Natural killer cell (primary cell): Measurements from ENCODE around the gene NOSTRIN. TPM values are rescaled to one million over a fixed set of nuclear protein-coding genes. Genes with fewer than 3 reads are reported as not detected.

ENCODE experiments used
- ATAC-seq, 3 donors: fragments of 150-1000 bp in 2 of 3; fragments of 200-7000 bp in 1 of 3; cut with Tn5 transposase; 1 replicate in 1 of 3; 2 replicates in 2 of 3; pipeline ENCODE4 v1.10.0; 2021; ENCODE audit warnings: mild to moderate bottlenecking in 2 of 3, moderate library complexity in 2 of 3
- DNase-seq, 2 donors: peaks; one replicate each; pipeline versions ENCODE4 v3.0.0 to v3.0.0-alpha.2; 2013 to 2021; ENCODE audit warnings: mixed read lengths in 1 of 2
- H3K27ac ChIP-seq: one replicate; pipeline ENCODE4 v1.5.1; 2013; ENCODE audit warnings: mild to moderate bottlenecking, low read length
- H3K27me3 ChIP-seq: one replicate; pipeline ENCODE4 v1.6.1; 2013; ENCODE audit warnings: low read length; ENCODE audit not compliant: control insufficient read depth, insufficient read depth
- H3K36me3 ChIP-seq: one replicate; pipeline ENCODE4 v1.6.1; 2013; ENCODE audit warnings: low read length; ENCODE audit not compliant: control insufficient read depth, insufficient read depth
- H3K4me1 ChIP-seq: one replicate; pipeline ENCODE4 v1.6.1; 2013; ENCODE audit warnings: low read length; ENCODE audit not compliant: control insufficient read depth, insufficient read depth
- H3K4me3 ChIP-seq: one replicate; pipeline ENCODE4 v1.5.1; 2013; ENCODE audit warnings: low read length
- H3K9me3 ChIP-seq: one replicate; pipeline ENCODE4 v1.6.1; 2013; ENCODE audit warnings: low read length; ENCODE audit not compliant: control insufficient read depth, insufficient read depth
- H3K27ac Mint-ChIP-seq, 2 donors: one replicate each; pipeline ENCODE4 v1.8.0; 2022; ENCODE audit warnings: mild to moderate bottlenecking in 2 of 2, mixed read lengths in 2 of 2, moderate library complexity in 1 of 2
- H3K27me3 Mint-ChIP-seq, 2 donors: one replicate each; pipeline ENCODE4 v1.8.0; 2022; ENCODE audit warnings: low read depth in 2 of 2, mixed read lengths in 2 of 2
- H3K36me3 Mint-ChIP-seq: one replicate; pipeline ENCODE4 v1.8.0; 2022; ENCODE audit warnings: mixed read lengths
- H3K4me1 Mint-ChIP-seq, 2 donors: one replicate each; pipeline ENCODE4 v1.8.0; 2022; ENCODE audit warnings: mixed read lengths in 2 of 2
- H3K4me3 Mint-ChIP-seq: one replicate; pipeline ENCODE4 v1.8.0; 2022; ENCODE audit warnings: mild to moderate bottlenecking, moderate library complexity, mixed read lengths
- H3K9me3 Mint-ChIP-seq, 2 donors: one replicate each; pipeline ENCODE4 v1.8.0; 2022; ENCODE audit warnings: mixed read lengths in 2 of 2
- CTCF ChIP-seq: fragments of 200-600 bp; IDR thresholded peaks from one replicate; pipeline ENCODE4 v1.8.0; 2022; ENCODE audit warnings: antibody characterized with exemption
- WGBS: methylation state at CpG from one replicate; pipeline ENCODE4 v1.1.7; 2013; ENCODE audit warnings: missing lambda C conversion rate; ENCODE audit not compliant: insufficient coverage; 5-methylcytosine and 5-hydroxymethylcytosine counted together
- intact Hi-C: fragments of 100-400 bp; cut with micrococcal nuclease; formaldehyde crosslinking; loops from one replicate; pipeline ENCODE4 v1.14.2; 2022
- total RNA-seq, 4 donors: library from RNA; stranded (reverse); fragments of 120-200 nt in 1 of 4; gene quantifications; one replicate each; pipeline versions ENCODE4 v1.2.3 to v1.2.4, GENCODE V29; 2013 to 2022

The NOSTRIN gene
- total RNA-seq, 3 donors from 2014 or later (not counting 1 experiment from before 2014, with no cell fraction given): 0.18 TPM; not detected in 2

DNA sequence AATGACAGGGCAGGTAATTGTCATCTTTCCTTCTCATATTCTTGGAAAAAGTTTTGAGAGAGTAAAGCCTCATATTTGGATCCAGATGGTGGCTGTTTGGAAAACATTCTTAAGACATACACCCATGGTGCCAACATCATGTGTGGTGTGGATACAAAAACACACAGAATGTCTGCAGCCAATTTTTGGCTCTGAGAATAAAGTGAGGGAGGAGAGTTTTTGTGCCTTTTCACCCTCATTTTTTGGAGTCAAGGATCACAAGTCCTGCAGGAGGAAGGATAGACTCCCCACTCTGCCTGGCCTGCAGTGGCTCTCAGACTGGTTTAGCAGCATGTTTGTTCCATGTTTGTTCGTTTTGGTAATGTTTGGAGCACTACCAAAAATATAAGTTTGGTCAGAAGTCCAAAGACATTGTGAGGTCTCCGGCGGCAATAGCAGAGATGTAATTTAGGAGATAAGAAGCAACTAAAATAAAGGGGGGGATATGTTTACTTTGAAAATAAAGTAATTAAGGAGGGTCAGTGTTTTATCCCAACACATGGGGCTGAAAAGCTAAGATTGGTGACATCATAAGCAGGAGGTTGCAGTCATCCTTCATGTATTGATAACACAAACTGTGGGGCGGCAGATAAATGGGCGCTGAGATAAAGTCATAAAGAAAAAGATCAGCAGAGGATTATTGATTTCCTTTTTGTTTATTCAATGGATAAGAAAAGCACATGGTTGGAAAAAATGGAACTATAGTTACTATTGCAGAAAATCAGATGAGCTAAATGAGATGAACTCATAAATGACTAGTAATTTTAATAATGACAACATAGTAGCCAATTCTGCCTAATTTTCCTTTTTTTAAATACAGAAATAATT, 655 bp downstream of the NOSTRIN start:
- H3K27ac Mint-ChIP-seq: no peak overlapping the region
- Histone ChIP-seq H3K36me3 (no peaks in the 10 kb centered on the region), H3K27me3 (no peaks in the 10 kb centered on the region), H3K9me3 (no peaks in the 10 kb centered on the region), H3K4me1 (no peaks in the 10 kb centered on the region), H3K4me3 (no peak overlapping the region), H3K27ac (no peak overlapping the region)
- WGBS: 91% methylated on average over 5 of the region's 5 CpGs
- H3K9me3 Mint-ChIP-seq: no peaks in the 10 kb centered on the region
- DNase-seq (no peak), ATAC-seq (no peak)
- H3K4me3 Mint-ChIP-seq: no peak overlapping the region
- no peaks in the 10 kb centered on the region for H3K4me1 Mint-ChIP-seq
- intact Hi-C loops: no loop called here
- TF ChIP-seq CTCF: no peak
- H3K36me3 Mint-ChIP-seq: no peaks in the 10 kb centered on the region
- H3K27me3 Mint-ChIP-seq: no peaks in the 10 kb centered on the region

GRCh38 chr2:168804214-168804613, 1.8 kb downstream of the NOSTRIN start:
- no peak for DNase-seq
- Histone ChIP-seq H3K4me3 (no peak overlapping the region), H3K27ac (no peak overlapping the region), H3K4me1 (no peaks in the 10 kb centered on the region), H3K36me3 (no peaks in the 10 kb centered on the region), H3K9me3 (no peaks in the 10 kb centered on the region), H3K27me3 (no peaks in the 10 kb centered on the region)
- Mint-ChIP-seq H3K27ac (no peak overlapping the region), H3K4me1 (no peaks in the 10 kb centered on the region), H3K9me3 (no peaks in the 10 kb centered on the region), H3K4me3 (no peak overlapping the region), H3K27me3 (no peaks in the 10 kb centered on the region), H3K36me3 (no peaks in the 10 kb centered on the region)
- TF ChIP-seq CTCF: no peak
- 94% methylated on average over 3 of the region's 3 CpGs for WGBS
- no peak for ATAC-seq
- intact Hi-C loops: no loop called here

GRCh38 chr2:168805615-168806014, 3.2 kb downstream of the NOSTRIN start:
- Histone ChIP-seq H3K4me1 (no peaks in the 10 kb centered on the region), H3K36me3 (no peaks in the 10 kb centered on the region), H3K27me3 (no peaks in the 10 kb centered on the region), H3K9me3 (no peaks in the 10 kb centered on the region), H3K4me3 (no peak overlapping the region), H3K27ac (no peak overlapping the region)
- H3K36me3 Mint-ChIP-seq: no peaks in the 10 kb centered on the region
- no peak overlapping the region for H3K4me3 Mint-ChIP-seq
- no peak for ATAC-seq
- no peaks in the 10 kb centered on the region for H3K9me3 Mint-ChIP-seq
- H3K27me3 Mint-ChIP-seq: no peaks in the 10 kb centered on the region
- H3K4me1 Mint-ChIP-seq: no peaks in the 10 kb centered on the region
- no peak overlapping the region for H3K27ac Mint-ChIP-seq
- 95% methylated on average over 7 of the region's 7 CpGs for WGBS
- no peak for TF ChIP-seq CTCF
- DNase-seq: no peak
- intact Hi-C loops: no loop called here

DNA sequence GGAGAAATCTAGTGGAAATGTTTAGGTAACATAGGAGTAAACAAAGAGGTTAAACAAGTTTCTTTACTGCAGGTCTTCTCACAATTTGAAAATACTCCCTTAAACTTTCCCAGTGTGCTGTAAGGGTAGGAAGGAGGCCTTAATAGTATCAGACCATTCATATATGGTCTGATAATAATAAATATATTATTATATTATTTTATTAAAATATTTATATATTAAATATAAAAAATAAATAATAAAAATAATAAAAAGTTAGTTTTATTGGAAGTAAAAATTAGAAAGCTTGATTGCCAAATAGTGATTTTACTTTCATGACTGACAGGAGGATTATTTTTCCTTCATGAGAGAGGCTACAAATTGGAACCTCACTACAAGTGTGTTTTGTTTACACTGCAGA, 7.1 kb downstream of the NOSTRIN start:
- Mint-ChIP-seq H3K27me3 (peaks cover 0 to 3% of the 10 kb centered on the region in 2 donors), H3K9me3 (no peaks in the 10 kb centered on the region), H3K36me3 (no peaks in the 10 kb centered on the region), H3K4me1 (no peaks in the 10 kb centered on the region), H3K27ac (no peak overlapping the region), H3K4me3 (no peak overlapping the region)
- no peak overlapping the region for H3K27ac ChIP-seq
- H3K36me3 ChIP-seq: no peaks in the 10 kb centered on the region
- no peaks in the 10 kb centered on the region for H3K9me3 ChIP-seq
- intact Hi-C loops: no loop called here
- no peak for TF ChIP-seq CTCF
- H3K4me1 ChIP-seq: no peaks in the 10 kb centered on the region
- DNase-seq (no peak), ATAC-seq (no peak)
- no peak overlapping the region for H3K4me3 ChIP-seq
- no peaks in the 10 kb centered on the region for H3K27me3 ChIP-seq
